ENCODE results near the gene HMCES. TPM values are rescaled to one million over a fixed set of nuclear protein-coding genes. Genes with fewer than 3 reads are reported as not detected.

HMCES gene
- total RNA-seq, 1 donor from 2014 or later, result 16.9 TPM

GRCh38 chr3:129304962-129305222, 26.2 kb downstream of the HMCES start:
- Histone ChIP-seq H3K36me3 (peaks cover under 1 to 13% of the 10 kb centered on the region in 2 donors), H3K9me3 (no peaks in the 10 kb centered on the region), H3K27ac (peak overlapping the region; percentile 86), H3K4me1 (peaks cover 20% of the 10 kb centered on the region), H3K4me3 (peak overlapping the region in 1 of 2 donors; percentile 33), H3K27me3 (no peaks in the 10 kb centered on the region)
- TF ChIP-seq CTCF (IDR thresholded peaks at IDR 0.05) (no peak), POLR2AphosphoS5 (IDR thresholded peaks at IDR 0.05; ENCODE audit: insufficient read depth in 1 of 2, low read depth in 1 of 2) (no peak), POLR2A (IDR thresholded peaks at IDR 0.05) (no peak)
- intact Hi-C loops (cut with DNase I), result no loop called here
- no peak for DNase-seq (ENCODE audit: extremely low spot score in 2 of 2)

GRCh38 chr3:129305592-129306091, 27.0 kb downstream of the HMCES start:
- Histone ChIP-seq H3K4me3 (peak overlapping the region; percentile 28 to 33), H3K4me1 (peaks cover 27% of the 10 kb centered on the region), H3K36me3 (peaks cover 0 to 13% of the 10 kb centered on the region in 2 donors), H3K27me3 (no peaks in the 10 kb centered on the region), H3K27ac (peak overlapping the region; percentile 86), H3K9me3 (no peaks in the 10 kb centered on the region)
- intact Hi-C loops (cut with DNase I), result no loop called here
- no peak for TF ChIP-seq CTCF (IDR thresholded peaks at IDR 0.05)
- peak; percentile 74 to 82 for TF ChIP-seq POLR2AphosphoS5 (IDR thresholded peaks at IDR 0.05; ENCODE audit: insufficient read depth in 1 of 2, low read depth in 1 of 2)
- TF ChIP-seq POLR2A (IDR thresholded peaks at IDR 0.05), result no peak
- peak in 1 of 2 donors; percentile 93 for DNase-seq (ENCODE audit: extremely low spot score in 2 of 2)

- Histone ChIP-seq H3K27me3 (no peaks in the 10 kb centered on the region), H3K36me3 (no peaks in the 10 kb centered on the region), H3K27ac (no peak overlapping the region), H3K4me3 (no peak overlapping the region), H3K9me3 (no peaks in the 10 kb centered on the region), H3K4me1 (peaks cover 29% of the 10 kb centered on the region)
- DNase-seq (ENCODE audit: extremely low spot score in 2 of 2), result no peak
- TF ChIP-seq POLR2AphosphoS5 (IDR thresholded peaks at IDR 0.05; ENCODE audit: insufficient read depth in 1 of 2, low read depth in 1 of 2), result no peak
- TF ChIP-seq POLR2A (IDR thresholded peaks at IDR 0.05), result no peak
- no peak for TF ChIP-seq CTCF (IDR thresholded peaks at IDR 0.05)
- intact Hi-C loops (cut with DNase I), result no loop called here
Measured at GRCh38 chr3:129308636-129309035, 30.0 kb downstream of the HMCES start.

GRCh38 chr3:129310111-129311011, 31.7 kb downstream of the HMCES start:
- Histone ChIP-seq H3K4me1 (peaks cover 33% of the 10 kb centered on the region), H3K27me3 (no peaks in the 10 kb centered on the region), H3K9me3 (no peaks in the 10 kb centered on the region), H3K36me3 (no peaks in the 10 kb centered on the region), H3K27ac (peak overlapping the region; percentile 39), H3K4me3 (no peak overlapping the region)
- DNase-seq (ENCODE audit: extremely low spot score in 2 of 2), result no peak
- TF ChIP-seq POLR2AphosphoS5 (IDR thresholded peaks at IDR 0.05; ENCODE audit: insufficient read depth in 1 of 2, low read depth in 1 of 2) (no peak), POLR2A (IDR thresholded peaks at IDR 0.05) (no peak), CTCF (IDR thresholded peaks at IDR 0.05) (no peak)
- intact Hi-C loops (cut with DNase I), result loop anchor here (10.0 kb wide), 1 partner anchor 136 kb away; no protein-coding TSS in a partner anchor
